Measurements from ENCODE around the gene CST7.
"Not testable (repeated sequence)": the region's sequence is repeated elsewhere in the genome, so short reads cannot be mapped to it uniquely, and the experiment has no call there.

Gene CST7

DNA sequence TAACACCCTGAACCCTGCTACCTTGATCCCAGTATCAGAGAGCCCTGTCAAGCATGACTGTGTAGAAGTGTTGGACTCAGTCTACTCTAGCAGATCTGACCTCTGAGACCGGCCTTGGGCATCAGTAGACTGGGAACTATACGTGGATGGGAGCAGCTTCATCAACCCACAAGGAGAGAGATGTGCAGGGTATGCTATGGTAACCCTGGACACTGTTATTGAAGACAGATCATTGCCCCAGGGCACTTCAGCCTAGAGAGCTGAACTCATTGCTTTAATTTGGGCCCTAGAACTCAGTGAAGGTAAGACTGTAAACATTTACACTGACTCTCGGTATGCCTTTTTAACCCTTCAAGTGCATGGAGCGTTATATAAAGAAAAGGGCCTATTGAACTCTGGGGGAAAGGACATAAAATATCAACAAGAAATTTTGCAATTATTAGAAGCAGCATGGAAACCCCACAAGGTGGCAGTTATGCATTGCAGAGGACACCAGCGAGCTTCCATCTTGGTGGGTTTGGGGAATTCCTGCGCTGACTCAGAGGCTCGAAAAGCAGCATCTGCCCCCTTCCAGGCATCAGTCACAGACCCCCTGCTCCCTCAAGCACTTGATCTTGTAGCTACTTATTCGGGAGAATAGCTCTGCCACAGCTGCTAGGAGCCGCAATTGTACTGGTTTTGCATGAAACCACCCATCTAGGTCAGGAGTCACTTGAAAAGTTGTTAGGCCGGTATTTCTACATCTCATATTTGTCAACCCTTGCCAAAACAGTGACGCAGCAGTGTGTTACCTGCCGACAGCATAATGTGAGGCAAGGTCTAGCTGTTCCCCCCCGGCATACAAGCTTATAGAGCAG is 19.0 kb upstream of the CST7 start:
- DNase-seq: not testable (repeated sequence)

DNA sequence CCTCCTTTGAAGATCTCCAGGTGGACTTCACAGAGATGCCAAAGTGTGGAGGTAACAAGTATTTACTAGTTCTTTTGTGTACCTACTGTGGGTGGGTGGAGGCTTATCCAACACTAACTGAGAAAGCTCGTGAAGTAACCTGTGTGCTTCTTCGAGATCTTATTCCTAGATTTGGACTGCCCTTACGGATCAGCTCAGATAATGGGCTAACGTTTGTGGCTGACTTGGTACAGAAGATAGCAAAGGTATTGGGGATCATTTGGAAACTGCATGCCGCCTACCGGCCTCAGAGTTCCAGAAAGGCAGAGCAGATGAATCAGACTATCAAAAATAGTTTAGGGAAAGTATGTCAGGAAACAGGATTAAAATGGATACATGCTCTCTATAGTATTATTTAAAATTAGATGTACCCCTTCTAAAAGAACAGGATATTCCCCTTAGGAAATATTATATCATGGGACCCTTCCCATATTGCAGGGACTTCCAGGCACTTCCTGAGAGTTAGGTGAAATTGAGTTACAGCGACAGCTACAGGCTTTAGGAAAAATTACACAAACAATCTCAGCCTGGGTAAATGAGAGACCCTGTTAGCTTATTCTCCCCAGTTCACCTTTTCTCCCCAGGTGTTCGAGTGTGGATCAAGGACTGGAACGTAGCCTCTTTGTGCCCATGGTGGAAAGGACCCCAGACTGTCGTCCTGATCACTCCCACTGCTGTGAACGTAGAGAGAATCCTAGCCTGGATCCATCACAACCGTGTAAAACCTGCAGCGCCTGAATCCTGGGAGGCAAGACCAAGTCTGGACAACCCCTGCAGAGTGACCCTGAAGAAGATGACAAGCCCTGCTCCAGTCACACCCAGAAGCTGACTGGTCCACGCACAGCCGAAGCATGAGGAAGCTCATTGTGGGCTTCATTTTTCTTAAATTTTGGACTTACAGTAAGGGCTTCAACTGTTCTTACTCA is 18.1 kb upstream of the CST7 start:
- DNase-seq: not testable (repeated sequence)

DNA sequence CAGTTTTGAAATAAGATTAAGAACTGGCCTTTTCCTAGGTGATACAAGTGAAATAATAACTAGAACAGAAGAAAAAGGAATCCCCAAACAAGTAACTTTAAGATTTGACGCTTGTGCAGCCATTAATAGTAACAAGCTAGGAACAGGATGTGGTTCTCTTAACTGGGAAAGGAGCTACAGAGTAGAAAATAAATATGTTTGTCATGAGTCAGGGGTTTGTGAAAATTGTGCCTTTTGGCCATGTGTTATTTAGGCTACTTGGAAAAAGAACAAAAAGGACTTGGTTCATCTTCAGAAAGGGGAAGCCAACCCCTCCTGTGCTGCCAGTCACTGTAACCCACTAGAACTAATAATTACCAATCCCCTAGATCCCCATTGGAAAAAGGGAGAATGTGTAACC is 17.2 kb upstream of the CST7 start:
- DNase-seq: not testable (repeated sequence)

DNA sequence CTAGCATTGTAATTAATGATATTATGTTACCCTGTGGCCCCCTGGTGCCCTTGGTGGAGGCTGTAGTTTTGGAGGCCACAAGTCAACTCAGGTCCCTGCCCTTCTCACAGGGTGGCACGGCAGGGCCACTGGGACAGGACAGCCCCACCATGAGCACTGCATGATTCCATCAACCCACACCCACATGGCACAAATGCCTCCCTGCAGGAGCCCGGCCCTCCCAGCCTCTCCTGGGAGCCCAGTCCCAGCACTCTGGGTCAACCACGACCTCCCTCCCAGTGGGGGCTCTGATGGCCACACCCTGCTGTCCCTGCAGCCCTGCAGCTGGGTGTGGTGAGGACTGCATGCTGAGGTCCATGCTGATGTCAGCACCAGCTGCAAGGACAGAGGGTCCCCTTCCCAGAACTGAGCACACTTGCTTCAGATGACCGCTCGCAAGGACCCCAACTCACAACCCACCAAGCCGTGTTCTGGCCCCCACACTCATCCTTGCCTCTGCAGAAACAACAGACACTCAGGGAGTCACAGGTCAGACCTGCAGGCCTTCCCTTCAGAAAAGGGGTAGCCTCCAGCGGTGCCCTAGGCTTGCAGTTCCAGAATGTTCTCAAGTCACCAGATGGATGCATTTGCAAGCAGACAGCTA is 15.7 kb upstream of the CST7 start:
- no peak for DNase-seq

DNA sequence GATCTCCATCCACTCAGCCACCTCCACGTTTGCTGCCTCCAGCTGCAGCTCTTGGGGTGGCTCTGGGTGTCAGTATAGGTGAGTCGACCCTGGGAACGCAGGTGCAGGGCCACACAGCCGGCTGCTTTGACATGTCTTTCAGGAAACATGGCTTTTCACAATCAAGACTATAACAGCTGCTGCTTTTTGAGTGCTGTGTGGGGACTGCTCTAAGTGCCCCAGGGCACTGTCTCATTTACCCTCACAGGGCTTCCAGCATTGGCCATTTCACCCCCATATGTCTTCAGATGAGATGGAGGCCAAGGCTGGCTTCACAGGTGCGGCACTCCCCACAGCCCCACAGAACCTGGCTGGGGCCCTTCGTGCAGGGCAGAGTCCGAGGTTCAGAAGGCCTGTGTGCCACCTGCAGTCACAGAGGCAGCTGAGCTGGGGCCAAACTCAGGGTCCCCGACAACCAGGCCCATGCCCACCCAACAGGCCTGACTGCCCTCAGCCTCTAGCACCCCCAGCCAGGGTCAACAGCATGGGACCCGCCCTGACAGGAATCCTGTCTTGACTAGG is 14.9 kb upstream of the CST7 start:
- no peak for DNase-seq

DNA sequence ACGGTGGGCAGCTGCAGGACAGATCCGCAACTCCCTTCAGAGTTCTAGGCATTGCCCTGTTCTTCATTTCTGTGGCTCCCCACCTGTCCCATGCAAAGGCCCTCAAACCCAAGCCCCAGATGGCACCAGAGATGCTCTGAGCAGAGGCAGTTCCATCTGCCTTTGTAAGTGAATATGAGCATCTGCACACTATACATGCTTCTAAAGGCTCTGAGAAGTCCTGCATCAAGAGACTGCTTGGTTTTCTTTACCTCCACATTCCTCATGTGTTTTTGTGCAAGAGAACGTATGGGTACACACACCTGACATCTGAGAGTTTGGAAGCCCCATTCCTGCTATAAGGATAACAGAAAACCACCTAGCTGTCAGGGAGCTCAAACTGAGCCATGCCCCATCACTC is 14.4 kb upstream of the CST7 start:
- no peak for DNase-seq

DNA sequence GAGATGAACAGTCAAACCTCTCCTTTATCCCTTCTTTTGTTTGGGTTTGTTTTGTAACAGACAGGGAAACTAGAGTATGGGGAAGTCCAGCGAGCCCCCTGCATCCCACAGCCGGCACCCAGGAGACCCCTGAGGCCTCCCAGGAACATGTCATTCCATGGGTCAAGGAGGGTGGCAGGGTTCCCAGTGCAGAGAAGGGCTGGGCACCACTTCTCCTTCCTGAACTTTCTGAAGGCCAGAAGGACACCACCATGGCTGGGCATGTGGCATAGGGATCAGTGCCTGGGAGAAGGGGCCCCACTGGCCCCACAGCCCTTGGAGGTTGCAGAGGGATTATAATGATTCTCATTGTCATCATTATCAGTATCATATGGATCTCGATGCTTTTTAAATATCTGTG is 13.9 kb upstream of the CST7 start:
- DNase-seq: no peak

DNA sequence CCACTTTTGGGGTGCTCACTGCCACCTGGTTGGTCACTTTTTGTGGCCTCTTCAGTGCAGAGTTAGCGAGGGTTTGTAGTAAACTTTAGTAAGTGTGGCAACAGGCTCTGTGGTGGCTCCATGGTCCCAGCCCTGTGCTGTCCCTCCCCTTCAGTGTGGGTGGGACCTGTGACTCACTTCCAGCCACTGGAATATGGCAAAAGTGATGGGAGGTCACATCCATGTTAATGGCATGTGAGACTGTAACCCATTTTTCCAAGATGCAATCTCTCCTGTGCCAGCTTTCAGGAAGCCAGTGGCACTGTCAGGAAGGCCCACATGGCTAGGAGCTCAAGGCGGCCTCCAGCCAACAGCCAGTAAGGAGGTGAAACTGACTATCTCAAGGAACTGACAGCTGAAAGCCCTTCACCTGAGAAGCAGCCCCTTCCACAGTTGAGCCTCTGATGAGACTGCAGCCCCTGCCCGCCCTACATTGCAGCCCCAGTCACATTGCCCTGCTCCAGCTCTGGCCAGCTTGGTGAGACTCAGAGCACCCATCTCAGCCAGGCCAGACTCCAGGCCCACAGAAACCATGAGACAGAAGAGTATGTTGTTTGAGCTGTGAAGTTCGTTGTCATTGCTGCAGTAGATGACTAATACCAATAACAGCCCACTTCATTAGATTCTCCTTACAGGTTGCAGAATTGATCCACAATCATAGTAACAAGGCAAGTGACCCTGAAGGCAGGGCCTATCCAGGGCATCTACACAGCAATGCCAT is 13.1 kb upstream of the CST7 start:
- no peak for DNase-seq

DNA sequence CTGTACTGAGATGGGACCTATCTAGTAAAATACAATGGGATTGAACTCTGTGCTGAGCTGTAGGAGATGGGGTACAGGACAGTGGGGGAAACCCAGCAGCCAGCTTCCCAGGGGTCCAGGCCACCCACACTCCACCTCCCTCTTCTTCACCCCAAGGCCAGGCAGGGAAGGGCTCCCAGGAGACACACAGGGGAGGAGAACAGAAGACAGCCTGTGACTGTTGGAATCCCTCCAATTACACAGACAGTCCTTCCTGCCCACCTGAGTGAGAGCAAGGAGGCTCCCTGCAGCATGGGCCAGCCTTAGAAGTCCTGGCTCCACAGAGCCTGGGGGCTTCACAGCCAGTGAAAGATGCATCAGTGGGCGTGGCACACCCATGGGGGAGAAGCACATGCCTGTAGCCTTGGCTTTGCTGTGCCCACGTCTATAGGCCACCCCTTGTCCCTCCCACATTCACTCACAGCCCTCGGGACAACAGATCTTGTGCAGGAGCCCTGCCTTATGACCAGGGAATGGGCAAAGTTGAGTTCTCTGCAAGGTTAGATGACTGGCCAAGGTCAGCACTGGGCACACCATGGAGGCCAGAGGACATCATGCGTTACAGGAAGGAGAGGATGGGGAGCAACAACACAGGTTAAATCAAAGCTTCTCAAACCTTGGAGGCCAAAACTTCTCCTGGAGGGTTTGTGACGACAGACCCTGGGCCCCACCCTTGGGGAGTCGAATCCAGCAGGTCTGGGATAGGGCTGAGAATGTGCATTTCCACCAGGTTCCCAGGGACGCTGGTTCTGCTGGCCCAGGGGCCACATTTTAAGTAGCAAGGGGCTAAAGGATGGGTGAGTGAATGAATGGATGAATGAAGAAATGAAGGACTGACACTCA is 12.3 kb upstream of the CST7 start:
- no peak for DNase-seq

DNA sequence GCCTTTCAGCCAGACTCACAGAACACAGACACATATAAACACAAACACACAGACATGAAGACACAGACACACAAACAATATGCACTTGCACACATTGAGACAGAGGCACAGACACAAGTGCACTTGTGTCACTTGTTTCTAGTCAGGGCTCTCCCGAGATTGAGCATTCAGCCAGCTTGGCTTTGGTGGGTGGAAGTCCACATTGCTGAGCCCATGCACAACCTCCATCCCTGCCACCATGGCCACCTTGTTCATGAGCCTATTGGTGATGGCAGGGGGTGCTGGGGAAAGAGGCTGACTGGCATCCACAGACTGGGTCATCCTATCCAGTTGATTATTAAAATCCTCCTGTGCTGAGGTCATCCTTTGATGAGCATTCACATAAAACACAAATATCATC is 11.5 kb upstream of the CST7 start:
- no peak for DNase-seq

DNA sequence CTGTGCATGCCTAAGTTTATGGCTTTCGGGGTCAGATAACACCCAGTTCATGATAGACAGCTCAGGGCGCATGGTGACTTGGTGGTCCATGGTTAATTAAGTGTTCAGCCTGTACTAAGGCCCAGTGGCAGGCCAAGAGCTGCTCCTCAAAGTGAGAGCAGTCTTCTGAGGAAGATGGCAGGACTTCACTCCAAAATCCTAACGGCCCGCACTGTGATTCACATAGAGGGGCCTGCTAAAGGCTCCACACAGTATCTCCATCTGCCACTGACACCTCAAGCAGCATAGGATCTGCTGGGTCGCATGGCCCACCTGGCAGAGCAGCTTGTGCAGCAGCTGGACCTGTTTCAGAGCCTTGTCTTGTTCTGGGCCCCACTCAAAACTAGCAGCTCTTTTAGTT is 10.6 kb upstream of the CST7 start:
- no peak for DNase-seq

DNA sequence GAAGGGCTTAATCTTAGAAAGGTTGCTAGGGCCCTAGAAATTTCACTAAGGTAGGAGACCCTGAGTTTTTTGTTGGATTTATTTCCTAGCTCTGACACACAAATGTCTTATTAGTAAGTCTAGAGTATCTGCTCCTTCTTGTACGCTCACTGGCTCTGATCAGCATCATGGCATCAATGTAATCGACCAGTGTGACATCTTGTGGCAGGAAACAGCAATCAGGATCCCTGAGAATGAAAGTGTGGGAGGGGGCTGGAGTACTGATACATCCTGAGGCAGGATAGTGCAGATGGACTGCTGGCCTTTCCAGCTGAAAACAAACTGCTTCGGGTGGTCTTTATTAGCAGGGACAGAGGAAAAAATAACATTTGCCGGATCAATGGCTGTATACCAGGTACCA is 10.0 kb upstream of the CST7 start:
- DNase-seq: no peak

DNA sequence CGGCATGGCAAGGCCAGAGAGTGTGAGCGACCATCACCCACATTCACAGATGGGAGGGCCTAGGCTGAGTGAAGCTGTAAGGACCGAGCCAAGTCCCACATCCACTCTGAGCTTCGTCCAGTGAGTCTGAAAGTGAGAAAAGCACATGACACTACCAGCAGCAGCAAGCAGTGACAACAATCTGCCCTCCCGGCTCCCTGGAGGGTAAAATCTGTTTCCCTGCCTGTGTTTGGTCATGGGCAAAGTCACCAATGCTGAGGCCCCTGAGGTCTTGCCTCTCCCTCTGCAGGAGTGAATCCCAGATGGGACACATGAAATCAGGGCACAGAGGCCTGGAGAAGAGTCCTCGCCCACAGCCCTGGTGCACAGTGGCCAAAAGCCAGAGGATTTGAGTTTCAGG is 6.4 kb upstream of the CST7 start:
- no peak for DNase-seq

DNA sequence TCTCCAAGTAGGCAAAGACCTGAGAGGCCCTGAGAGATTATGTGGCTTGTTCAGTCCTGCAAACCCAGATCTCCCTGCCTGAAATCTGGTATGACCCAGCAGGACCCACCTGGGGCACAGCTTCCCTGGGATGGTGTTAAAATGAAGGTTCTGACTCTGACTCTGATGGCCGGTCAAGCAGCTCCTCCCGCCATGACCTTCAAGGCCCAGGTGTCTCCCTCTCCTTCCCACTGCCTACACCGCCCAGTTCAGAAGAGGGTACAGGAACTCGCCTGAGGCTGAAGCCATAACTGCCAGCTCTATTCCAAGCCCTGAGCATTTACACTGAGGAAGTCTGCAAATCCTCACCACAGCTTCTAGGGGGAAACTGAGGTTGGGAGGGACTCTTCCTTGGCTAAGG is 5.9 kb upstream of the CST7 start:
- no peak for DNase-seq

DNA sequence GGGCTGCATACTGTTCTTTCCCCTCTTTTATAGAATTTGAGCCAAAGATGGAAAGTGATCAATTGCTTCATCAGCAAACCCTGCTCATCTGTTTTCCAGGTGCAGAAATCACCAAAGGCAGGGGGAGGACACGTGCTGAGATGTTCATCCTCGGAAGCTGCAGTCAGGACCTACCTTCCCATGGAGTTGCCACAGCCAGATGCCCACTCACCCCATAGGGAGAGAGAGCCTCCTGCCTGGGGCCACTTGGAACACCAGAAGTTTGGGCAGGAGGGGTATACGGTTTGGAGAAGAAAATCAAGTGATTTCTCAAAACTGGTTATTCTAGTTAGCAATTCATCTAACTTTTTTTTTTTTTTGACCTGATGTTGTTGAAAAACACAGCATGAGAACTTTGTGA is 5.3 kb upstream of the CST7 start:
- DNase-seq: no peak

DNA sequence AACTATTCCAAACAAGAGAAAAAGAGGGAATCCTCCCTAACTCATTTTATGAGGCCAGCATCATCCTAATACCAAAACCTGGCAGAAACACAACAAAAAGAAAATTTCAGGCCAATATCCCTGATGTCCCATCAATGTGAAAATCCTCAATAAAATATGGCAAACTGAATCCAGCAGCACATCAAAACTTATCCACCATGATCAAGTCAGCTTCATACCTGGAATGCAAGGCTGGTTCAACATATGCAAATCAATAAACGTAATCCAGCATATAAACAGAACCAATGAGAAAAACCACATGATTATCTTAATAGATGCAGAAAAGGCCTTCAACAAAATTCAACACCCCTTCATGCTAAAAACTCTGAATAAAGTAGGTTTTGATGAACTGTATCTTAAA is 2.7 kb upstream of the CST7 start:
- not testable (repeated sequence) for DNase-seq

DNA sequence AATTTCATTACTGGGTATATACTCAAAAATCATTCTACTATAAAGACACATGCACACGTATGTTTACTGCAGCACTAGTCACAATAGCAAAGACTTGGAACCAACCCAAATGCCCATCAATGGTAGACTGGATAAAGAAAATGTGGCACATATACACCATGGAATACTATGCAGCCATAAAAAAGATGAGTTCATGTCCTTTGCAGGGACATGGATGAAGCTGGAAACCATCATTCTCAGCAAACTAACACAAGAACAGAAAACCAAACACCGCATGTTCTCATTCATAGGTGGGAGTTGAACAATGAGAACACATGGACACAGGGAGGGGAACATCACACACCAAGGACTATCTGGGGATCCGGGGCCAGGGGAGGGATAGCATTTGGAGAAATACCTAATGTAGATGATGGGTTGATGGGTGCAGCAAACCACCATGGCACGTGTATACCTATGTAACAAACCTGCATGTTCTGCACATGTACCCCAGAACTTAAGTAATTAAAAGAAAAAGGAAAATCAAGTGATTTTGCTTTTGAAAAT is 602 bp upstream of the CST7 start:
- DNase-seq: not testable (repeated sequence)

DNA sequence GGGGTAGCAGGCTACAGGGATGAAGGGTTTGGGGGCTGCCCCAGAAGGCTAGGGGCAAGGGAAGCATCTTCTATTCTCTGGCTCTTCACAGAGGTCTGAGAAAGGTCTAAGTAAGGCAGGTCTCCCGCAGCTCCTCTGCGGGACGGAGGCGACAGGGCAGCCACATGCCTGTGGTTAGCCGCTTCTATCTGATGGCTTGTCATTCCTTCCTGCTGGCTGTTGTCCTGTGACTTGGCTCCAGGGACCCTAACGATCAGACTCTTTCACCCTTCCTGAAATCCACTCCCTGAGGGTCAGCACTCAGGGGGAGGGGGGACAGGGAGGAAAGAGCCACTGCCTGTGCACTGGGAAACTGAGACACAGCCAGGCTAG is 673 bp downstream of the CST7 start:
- DNase-seq: no peak

DNA sequence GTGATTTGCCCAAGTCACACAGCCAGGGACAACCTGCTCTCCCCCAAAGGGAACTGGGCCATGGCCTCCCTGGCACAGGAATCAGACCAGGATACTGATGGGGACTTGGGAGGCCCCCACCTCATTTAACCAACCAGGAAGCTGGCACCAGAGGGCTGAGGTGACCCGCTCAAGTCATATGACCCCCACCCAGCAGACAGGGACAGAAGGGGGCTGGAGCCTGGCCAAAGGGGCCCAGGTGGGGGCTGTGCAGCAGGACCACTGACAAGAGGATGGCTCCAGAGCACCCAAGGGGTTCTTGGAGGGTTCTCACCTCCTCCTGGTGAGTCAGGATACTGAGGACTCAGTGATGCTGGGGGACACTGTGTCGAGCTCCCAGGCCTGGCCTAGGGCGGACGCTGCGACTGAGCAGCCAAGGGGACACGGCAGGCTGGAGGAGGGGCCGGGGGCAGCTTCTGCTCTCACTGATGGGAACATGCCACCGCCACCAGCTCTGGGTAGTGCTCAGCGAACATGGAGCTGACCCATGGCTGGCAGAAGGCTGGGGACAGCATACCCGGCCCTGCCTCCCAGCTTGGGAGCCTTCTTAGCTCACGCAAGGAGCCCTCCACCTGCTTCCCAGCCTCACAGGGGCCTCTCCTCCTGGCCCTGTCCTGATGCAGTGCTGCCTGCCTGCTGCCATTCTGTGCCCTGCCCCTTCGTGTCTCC is 1.2 kb downstream of the CST7 start:
- DNase-seq: no peak

DNA sequence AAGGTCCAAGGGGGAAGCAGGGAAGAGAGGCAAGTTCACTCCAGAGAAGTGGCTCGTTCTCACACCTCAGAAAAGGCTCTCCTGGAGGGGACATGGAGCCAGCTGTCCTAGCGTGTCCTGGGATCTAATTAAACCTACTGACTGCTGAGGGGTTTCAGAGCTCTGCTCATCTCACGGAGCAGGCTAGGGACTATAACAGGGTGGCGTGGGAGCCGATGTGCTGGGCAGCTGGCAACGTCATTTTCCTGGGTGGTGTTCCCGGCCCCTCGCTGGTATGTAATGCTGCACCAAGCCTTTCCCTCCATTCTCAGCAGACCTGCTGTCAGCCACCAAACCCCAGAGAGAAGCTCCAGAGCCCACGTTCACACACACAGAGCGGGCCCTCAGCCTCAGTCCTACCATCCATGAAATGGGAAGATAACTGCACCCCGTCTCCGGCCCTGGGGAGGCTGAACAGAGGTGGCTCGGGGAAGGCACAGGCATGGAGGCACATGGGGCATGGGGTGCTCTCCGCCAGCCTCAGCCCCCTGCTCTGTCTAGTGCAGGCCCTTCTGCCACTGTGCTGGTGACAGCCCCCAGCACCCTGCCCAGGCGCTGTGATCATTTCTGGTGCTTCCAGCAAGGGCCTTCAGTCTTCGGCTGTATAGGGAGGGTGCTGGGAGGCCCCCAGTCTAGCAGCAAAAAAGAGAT is 1.9 kb downstream of the CST7 start:
- no peak for DNase-seq

Measured in cerebellar nuclear complex (tissue), 1 donor.